B cell (primary cell): ENCODE data around the gene SUPT20HL1. TPM values are rescaled to one million over a fixed set of nuclear protein-coding genes. Genes with fewer than 3 reads are reported as not detected.

Experiments
- ATAC-seq: fragments of 200-7000 bp; cut with Tn5 transposase; one replicate; pipeline ENCODE4 v1.10.0; 2021; ENCODE audit warnings: low read depth, mild to moderate bottlenecking, moderate number of reproducible peaks, moderate library complexity
- CTCF ChIA-PET: fragments of 350-600 bp; sonication (Branson Sonifier 250); formaldehyde crosslinking; loops from one replicate; lab custom pipeline; 2021; ENCODE audit warnings: antibody characterized with exemption, inconsistent platforms; lab: Charles Lee
- POLR2A ChIA-PET: fragments of 350-600 bp; sonication (Branson Sonifier 250); formaldehyde crosslinking; loops from one replicate; lab custom pipeline; 2021; ENCODE audit warnings: antibody characterized with exemption; lab: Charles Lee
- DNase-seq: peaks from one replicate; pipeline ENCODE4 v3.0.0; 2013
- H2AFZ ChIP-seq: 2 replicates; pipeline ENCODE4 v1.6.1; 2012; ENCODE audit warnings: mild to moderate bottlenecking, low read depth, low read length; ENCODE audit not compliant: insufficient read depth, poor library complexity, severe bottlenecking
- H3K27ac ChIP-seq, 2 donors: 1 replicate in 1 of 2; 2 replicates in 1 of 2; pipeline ENCODE4 v1.5.1; 2012 to 2013; ENCODE audit warnings: low read length in 2 of 2, mild to moderate bottlenecking in 2 of 2, moderate library complexity in 1 of 2
- H3K27me3 ChIP-seq, 4 experiments: fragments of 200-600 bp in 1 of 4; sonication (generic) in 1 of 4; replicated peaks in 1 of 4; 1 replicate in 2 of 4; 2 replicates in 2 of 4; pipeline versions ENCODE4 v1.6.1 to v1.7.0; 2013 to 2016; ENCODE audit warnings: low read length in 3 of 4, mild to moderate bottlenecking in 2 of 4, mixed read lengths in 1 of 4, moderate library complexity in 1 of 4; ENCODE audit not compliant: insufficient read depth in 4 of 4, control insufficient read depth in 3 of 4; ENCODE audit errors: control extremely low read depth in 1 of 4
- H3K36me3 ChIP-seq, 2 experiments: replicated peaks in 1 of 2; 1 replicate in 1 of 2; 2 replicates in 1 of 2; pipeline versions ENCODE4 v1.6.1 to v1.7.1; 2013; ENCODE audit warnings: low read length in 1 of 2; ENCODE audit not compliant: insufficient read depth in 2 of 2, control insufficient read depth in 1 of 2; ENCODE audit errors: control extremely low read depth in 1 of 2, extremely low read depth in 1 of 2
- H3K4me1 ChIP-seq, 2 donors: fragments of 200-600 bp in 1 of 2; sonication (generic) in 1 of 2; 1 replicate in 1 of 2; 2 replicates in 1 of 2; pipeline versions ENCODE4 v1.5.1 to v1.6.1; 2013 to 2017; ENCODE audit warnings: low read length in 2 of 2; ENCODE audit not compliant: control insufficient read depth in 2 of 2, insufficient read depth in 2 of 2
- H3K4me2 ChIP-seq: replicated peaks from 2 replicates; pipeline ENCODE3; 2012; ENCODE audit warnings: mild to moderate bottlenecking, low read depth, low read length; ENCODE audit not compliant: poor library complexity, severe bottlenecking
- H3K4me3 ChIP-seq, 5 experiments: fragments of 200-600 bp in 1 of 5; sonication (generic) in 1 of 5; 1 replicate in 3 of 5; 2 replicates in 2 of 5; pipeline versions ENCODE4 v1.5.1 to v1.7.0; 2011 to 2016; ENCODE audit warnings: low read length in 4 of 5, mild to moderate bottlenecking in 4 of 5, low read depth in 2 of 5, control low read depth in 1 of 5, moderate library complexity in 1 of 5; ENCODE audit not compliant: insufficient read depth in 1 of 5; ENCODE audit errors: control extremely low read depth in 1 of 5, extremely low read depth in 1 of 5
- H3K79me2 ChIP-seq: fragments of 200-600 bp; sonication (generic); one replicate; pipeline ENCODE4 v1.6.0; 2016; ENCODE audit warnings: low read length; ENCODE audit not compliant: control insufficient read depth, insufficient read depth
- H3K9ac ChIP-seq: fragments of 200-600 bp; sonication (generic); 2 replicates; pipeline ENCODE4 v1.6.1; 2017; ENCODE audit warnings: mild to moderate bottlenecking, low read length, moderate library complexity
- H3K9me3 ChIP-seq, 3 donors: one replicate each; pipeline versions ENCODE4 v1.6.1 to v1.7.1; 2013; ENCODE audit warnings: low read length in 2 of 3; ENCODE audit not compliant: control insufficient read depth in 2 of 3, insufficient read depth in 1 of 3; ENCODE audit errors: control extremely low read depth in 1 of 3
- H4K20me1 ChIP-seq: 2 replicates; pipeline ENCODE4 v1.6.0; 2012; ENCODE audit warnings: mild to moderate bottlenecking, low read length; ENCODE audit not compliant: insufficient read depth, control insufficient read depth, poor library complexity, severe bottlenecking
- H3K27ac Mint-ChIP-seq: one replicate; pipeline ENCODE4 v1.8.0; 2021; ENCODE audit warnings: mixed read lengths
- H3K27me3 Mint-ChIP-seq: one replicate; pipeline ENCODE4 v1.8.0; 2021; ENCODE audit warnings: mixed read lengths
- H3K4me1 Mint-ChIP-seq: one replicate; pipeline ENCODE4 v1.8.0; 2021; ENCODE audit warnings: mixed read lengths
- H3K4me3 Mint-ChIP-seq: one replicate; pipeline ENCODE4 v1.8.0; 2021; ENCODE audit warnings: mixed read lengths
- H3K9me3 Mint-ChIP-seq: one replicate; pipeline ENCODE4 v1.8.0; 2022; ENCODE audit warnings: mixed read lengths; ENCODE audit not compliant: insufficient read depth
- EZH2 ChIP-seq: IDR thresholded peaks from 2 replicates; pipeline ENCODE4 v1.6.1; 2012; ENCODE audit warnings: borderline replicate concordance, low read depth, mild to moderate bottlenecking, moderate library complexity, low read length; ENCODE audit not compliant: insufficient read depth, poor library complexity, severe bottlenecking
- WGBS: methylation state at CpG from one replicate; pipeline ENCODE4 v1.1.5; 2013; ENCODE audit warnings: missing lambda C conversion rate; ENCODE audit not compliant: insufficient coverage; 5-methylcytosine and 5-hydroxymethylcytosine counted together
- intact Hi-C: fragments of 100-400 bp; cut with micrococcal nuclease; formaldehyde crosslinking; loops from one replicate; pipeline ENCODE4 v1.10.0; 2022
- polyA plus RNA-seq: library from polyadenylated mRNA; depleted of rRNA; stranded (reverse); fragments of >200 nt; gene quantifications from 2 replicates; pipeline ENCODE4 v1.2.3, GENCODE V29; 2012
- total RNA-seq, 2 donors: library from RNA; stranded (reverse); fragments of 120-200 nt in 1 of 2; gene quantifications; 1 replicate in 1 of 2; 2 replicates in 1 of 2; pipeline versions ENCODE4 v1.2.3 to v1.2.4, GENCODE V29; 2013 to 2022
- TF ChIP-seq, protein P1 (sequence below): fragments of 200-600 bp; IDR thresholded peaks from one replicate; pipeline ENCODE4 v1.8.0; 2022; ENCODE audit warnings: antibody characterized with exemption, mild to moderate bottlenecking

The SUPT20HL1 gene
- total and polyA plus RNA-seq, 2 donors (not counting 1 experiment from before 2014, with no cell fraction given), result not detected

DNA sequence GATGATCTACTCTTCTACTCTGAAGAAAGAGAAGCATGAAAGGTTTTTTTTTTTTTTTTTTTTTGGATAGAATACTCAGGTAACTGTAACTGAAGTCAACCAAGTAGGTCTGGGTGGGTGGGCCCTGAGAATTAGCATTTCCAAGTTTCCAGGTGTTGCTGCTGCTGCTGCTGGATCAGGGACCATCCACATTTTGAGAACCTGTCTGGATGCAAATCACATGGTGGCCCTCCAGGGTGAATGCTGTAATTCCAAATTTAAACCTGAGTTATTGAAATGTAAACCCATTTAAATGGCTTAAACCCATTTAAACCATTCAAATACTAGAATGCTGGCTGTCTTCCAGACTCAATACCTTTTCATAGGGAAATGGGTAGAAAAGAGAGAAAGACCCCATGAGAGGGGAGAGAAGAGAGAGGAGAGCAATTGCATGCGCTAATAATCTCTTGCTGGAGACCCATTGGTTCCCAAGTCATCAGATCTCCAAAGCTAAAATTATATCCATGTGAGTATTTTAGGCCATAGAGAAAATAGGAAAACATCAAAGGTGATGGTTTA lies 17.6 kb downstream of the SUPT20HL1 start:
- Histone ChIP-seq H3K79me2 (no peaks in the 10 kb centered on the region), H3K4me2 (no peak overlapping the region), H3K36me3 (no peaks in the 10 kb centered on the region), H3K4me1 (no peaks in the 10 kb centered on the region), H3K9ac (no peak overlapping the region), H2AFZ (no peak overlapping the region), H3K27me3 (peaks cover 0 to 4% (median 0%) of the 10 kb centered on the region in 4 experiments), H3K9me3 (no peaks in the 10 kb centered on the region), H3K4me3 (no peak overlapping the region), H4K20me1 (no peaks in the 10 kb centered on the region), H3K27ac (no peak overlapping the region)
- intact Hi-C loops, result no loop called here
- ATAC-seq (no peak), DNase-seq (no peak)
- Mint-ChIP-seq H3K9me3 (no peaks in the 10 kb centered on the region), H3K27me3 (peaks cover 4% of the 10 kb centered on the region), H3K4me3 (no peak overlapping the region), H3K4me1 (no peaks in the 10 kb centered on the region), H3K27ac (no peak overlapping the region)
- no CpG with 5 or more reads among the region's 1 CpG for WGBS
- ChIA-PET CTCF (no interaction called here), POLR2A (no interaction called here)
- no peak for TF ChIP-seq EZH2
- TF ChIP-seq, protein P1, sequence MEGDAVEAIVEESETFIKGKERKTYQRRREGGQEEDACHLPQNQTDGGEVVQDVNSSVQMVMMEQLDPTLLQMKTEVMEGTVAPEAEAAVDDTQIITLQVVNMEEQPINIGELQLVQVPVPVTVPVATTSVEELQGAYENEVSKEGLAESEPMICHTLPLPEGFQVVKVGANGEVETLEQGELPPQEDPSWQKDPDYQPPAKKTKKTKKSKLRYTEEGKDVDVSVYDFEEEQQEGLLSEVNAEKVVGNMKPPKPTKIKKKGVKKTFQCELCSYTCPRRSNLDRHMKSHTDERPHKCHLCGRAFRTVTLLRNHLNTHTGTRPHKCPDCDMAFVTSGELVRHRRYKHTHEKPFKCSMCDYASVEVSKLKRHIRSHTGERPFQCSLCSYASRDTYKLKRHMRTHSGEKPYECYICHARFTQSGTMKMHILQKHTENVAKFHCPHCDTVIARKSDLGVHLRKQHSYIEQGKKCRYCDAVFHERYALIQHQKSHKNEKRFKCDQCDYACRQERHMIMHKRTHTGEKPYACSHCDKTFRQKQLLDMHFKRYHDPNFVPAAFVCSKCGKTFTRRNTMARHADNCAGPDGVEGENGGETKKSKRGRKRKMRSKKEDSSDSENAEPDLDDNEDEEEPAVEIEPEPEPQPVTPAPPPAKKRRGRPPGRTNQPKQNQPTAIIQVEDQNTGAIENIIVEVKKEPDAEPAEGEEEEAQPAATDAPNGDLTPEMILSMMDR, result no peak

GRCh38 chrX:24378706-24379105 lies 18.3 kb downstream of the SUPT20HL1 start:
- WGBS, result no CpG with 5 or more reads among the region's 6 CpGs
- intact Hi-C loops, result no loop called here
- no peak for TF ChIP-seq EZH2
- TF ChIP-seq, protein P1, result no peak
- no peaks in the 10 kb centered on the region for H3K9me3 ChIP-seq
- ATAC-seq (no peak), DNase-seq (no peak)
- Mint-ChIP-seq H3K9me3 (no peaks in the 10 kb centered on the region), H3K27me3 (peaks cover 5% of the 10 kb centered on the region), H3K4me3 (no peak overlapping the region), H3K27ac (no peak overlapping the region), H3K4me1 (no peaks in the 10 kb centered on the region)
- no peak overlapping the region for H3K27ac ChIP-seq
- H2AFZ ChIP-seq, result no peak overlapping the region
- H3K36me3 ChIP-seq, result no peaks in the 10 kb centered on the region
- H3K79me2 ChIP-seq, result no peaks in the 10 kb centered on the region
- H3K4me1 ChIP-seq, result no peaks in the 10 kb centered on the region
- ChIA-PET CTCF (no interaction called here), POLR2A (no interaction called here)
- no peaks in the 10 kb centered on the region for H4K20me1 ChIP-seq
- no peak overlapping the region for H3K4me3 ChIP-seq
- H3K27me3 ChIP-seq, result peaks cover 0 to 4% (median 0%) of the 10 kb centered on the region in 4 experiments
- H3K4me2 ChIP-seq, result no peak overlapping the region
- no peak overlapping the region for H3K9ac ChIP-seq
